Measurements from ENCODE around the gene PRRC2B.

DNA sequence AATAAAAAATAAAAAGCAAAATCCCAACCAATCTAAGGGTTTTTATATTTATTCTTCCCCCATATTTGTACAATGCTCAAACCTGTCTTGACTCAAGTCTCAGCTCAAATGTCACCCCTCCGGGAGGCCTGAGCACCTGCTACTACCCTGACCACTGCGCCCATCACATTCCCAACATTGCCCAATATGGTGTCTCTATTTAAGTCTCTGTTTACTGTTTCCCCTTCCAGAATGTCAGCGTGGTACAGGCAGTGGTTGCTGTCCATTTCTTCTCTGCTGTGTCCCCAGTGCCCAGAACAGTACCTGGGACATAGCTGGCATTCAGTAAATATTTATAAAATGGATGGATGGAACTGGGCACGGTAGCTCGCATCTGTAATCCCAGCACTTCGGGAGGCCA lies 47.3 kb upstream of the PRRC2B start:
- TF ChIP-seq POLR2AphosphoS5 (IDR thresholded peaks at IDR 0.05) (no peak), CTCF (IDR thresholded peaks at IDR 0.05) (no peak), EP300 (IDR thresholded peaks at IDR 0.05) (no peak), POLR2A (IDR thresholded peaks at IDR 0.05) (no peak)
